ENCODE results near the gene ARHGAP1.
"Not testable (repeated sequence)": the region's sequence is repeated elsewhere in the genome, so short reads cannot be mapped to it uniquely, and the experiment has no call there.

GRCh38 chr11:46717825-46718154 is 17.4 kb upstream of the ARHGAP1 start:
- TF ChIP-seq CTCF (IDR thresholded peaks at IDR 0.05); ZFX (IDR thresholded peaks at IDR 0.05; ENCODE audit: borderline replicate concordance): not testable (repeated sequence)
